ENCODE measurements around the gene LENG8.

LENG8 gene

GRCh38 chr19:54448774-54449700, at the start of gene LENG8:
TSS of gene LENG8 (plus strand) at chr19:54449199. CDS start at chr19:54451345, 2,146 bp downstream.
- Histone ChIP-seq H3K4me3 (ENCODE audit: severe bottlenecking) (peak within 1 kb of the TSS; percentile 90), H3K4me1 (ENCODE audit: insufficient read depth, poor library complexity, severe bottlenecking) (peaks cover 15% of the 10 kb centered on the region), H3K36me3 (ENCODE audit: low read depth) (peaks cover 53% of the 10 kb centered on the region), H3K27ac (ENCODE audit: poor library complexity, severe bottlenecking) (peak within 1 kb of the TSS; percentile 70), H3K27me3 (ENCODE audit: insufficient read depth, poor library complexity, severe bottlenecking) (no peaks in the 10 kb centered on the region), H3K9me3 (ENCODE audit: severe bottlenecking) (no peaks in the 10 kb centered on the region)
- no peak for TF ChIP-seq CTCF (IDR thresholded peaks at IDR 0.05; ENCODE audit: poor library complexity, severe bottlenecking)
- ATAC-seq (ENCODE audit: low read depth) = peak; percentile 92
- DNase-seq (ENCODE audit: low spot score) = peak; percentile 93

- ATAC-seq (ENCODE audit: low read depth) = no peak
- no peak overlapping the region for H3K27ac ChIP-seq (ENCODE audit: poor library complexity, severe bottlenecking)
- no peaks in the 10 kb centered on the region for H3K4me1 ChIP-seq (ENCODE audit: insufficient read depth, poor library complexity, severe bottlenecking)
- no peaks in the 10 kb centered on the region for H3K27me3 ChIP-seq (ENCODE audit: insufficient read depth, poor library complexity, severe bottlenecking)
- H3K36me3 ChIP-seq (ENCODE audit: low read depth) = no peaks in the 10 kb centered on the region
- H3K9me3 ChIP-seq (ENCODE audit: severe bottlenecking) = no peaks in the 10 kb centered on the region
- TF ChIP-seq CTCF (IDR thresholded peaks at IDR 0.05; ENCODE audit: poor library complexity, severe bottlenecking) = no peak
- no peak overlapping the region for H3K4me3 ChIP-seq (ENCODE audit: severe bottlenecking)
- no peak for DNase-seq (ENCODE audit: low spot score)
These were observed 48.1 kb upstream of the LENG8 start for GRCh38 chr19:54400913-54401312.

- Histone ChIP-seq H3K9me3 (ENCODE audit: severe bottlenecking) (no peaks in the 10 kb centered on the region), H3K4me1 (ENCODE audit: insufficient read depth, poor library complexity, severe bottlenecking) (no peaks in the 10 kb centered on the region), H3K36me3 (ENCODE audit: low read depth) (no peaks in the 10 kb centered on the region), H3K27ac (ENCODE audit: poor library complexity, severe bottlenecking) (no peak overlapping the region), H3K4me3 (ENCODE audit: severe bottlenecking) (no peak overlapping the region), H3K27me3 (ENCODE audit: insufficient read depth, poor library complexity, severe bottlenecking) (no peaks in the 10 kb centered on the region)
- TF ChIP-seq CTCF (IDR thresholded peaks at IDR 0.05; ENCODE audit: poor library complexity, severe bottlenecking) = no peak
- DNase-seq (ENCODE audit: low spot score) (no peak), ATAC-seq (ENCODE audit: low read depth) (no peak)
These were observed 45.9 kb upstream of the LENG8 start for GRCh38 chr19:54403054-54403453.

GRCh38 chr19:54405628-54406027, 43.4 kb upstream of the LENG8 start:
- Histone ChIP-seq H3K4me1 (ENCODE audit: insufficient read depth, poor library complexity, severe bottlenecking) (no peaks in the 10 kb centered on the region), H3K9me3 (ENCODE audit: severe bottlenecking) (no peaks in the 10 kb centered on the region), H3K27me3 (ENCODE audit: insufficient read depth, poor library complexity, severe bottlenecking) (no peaks in the 10 kb centered on the region), H3K36me3 (ENCODE audit: low read depth) (no peaks in the 10 kb centered on the region), H3K27ac (ENCODE audit: poor library complexity, severe bottlenecking) (no peak overlapping the region), H3K4me3 (ENCODE audit: severe bottlenecking) (no peak overlapping the region)
- no peak for DNase-seq (ENCODE audit: low spot score)
- no peak for ATAC-seq (ENCODE audit: low read depth)
- no peak for TF ChIP-seq CTCF (IDR thresholded peaks at IDR 0.05; ENCODE audit: poor library complexity, severe bottlenecking)

GRCh38 chr19:54407780-54408179, 41.2 kb upstream of the LENG8 start:
- Histone ChIP-seq H3K4me3 (ENCODE audit: severe bottlenecking) (no peak overlapping the region), H3K4me1 (ENCODE audit: insufficient read depth, poor library complexity, severe bottlenecking) (no peaks in the 10 kb centered on the region), H3K9me3 (ENCODE audit: severe bottlenecking) (no peaks in the 10 kb centered on the region), H3K36me3 (ENCODE audit: low read depth) (no peaks in the 10 kb centered on the region), H3K27ac (ENCODE audit: poor library complexity, severe bottlenecking) (no peak overlapping the region), H3K27me3 (ENCODE audit: insufficient read depth, poor library complexity, severe bottlenecking) (no peaks in the 10 kb centered on the region)
- ATAC-seq (ENCODE audit: low read depth) (no peak), DNase-seq (ENCODE audit: low spot score) (no peak)
- no peak for TF ChIP-seq CTCF (IDR thresholded peaks at IDR 0.05; ENCODE audit: poor library complexity, severe bottlenecking)

Measured in RWPE2 (cell line).